ENCODE measurements around the gene UGGT1.
"Not testable (repeated sequence)": the region's sequence is repeated elsewhere in the genome, so short reads cannot be mapped to it uniquely, and the experiment has no call there.

The UGGT1 gene

DNA sequence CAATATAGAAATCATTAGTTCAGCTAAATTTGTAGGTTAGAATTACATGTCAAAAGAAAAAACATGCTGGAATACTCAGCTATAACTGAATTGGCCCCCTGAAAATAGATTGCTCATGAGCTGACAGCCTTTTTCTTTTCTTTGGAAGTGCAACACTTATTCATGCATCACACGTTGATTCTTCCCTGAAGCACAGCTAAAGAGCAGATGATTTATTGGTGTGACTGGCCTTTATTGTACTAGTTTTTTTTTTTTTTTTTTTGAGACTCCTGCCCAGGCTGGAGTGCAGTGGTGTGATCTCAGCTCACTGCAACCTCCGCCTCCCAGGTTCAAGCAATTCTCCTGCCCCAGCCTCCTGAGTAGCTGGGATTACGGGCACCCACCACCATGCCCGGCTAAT, 83.1 kb downstream of the UGGT1 start:
- DNase-seq: not testable (repeated sequence)

DNA sequence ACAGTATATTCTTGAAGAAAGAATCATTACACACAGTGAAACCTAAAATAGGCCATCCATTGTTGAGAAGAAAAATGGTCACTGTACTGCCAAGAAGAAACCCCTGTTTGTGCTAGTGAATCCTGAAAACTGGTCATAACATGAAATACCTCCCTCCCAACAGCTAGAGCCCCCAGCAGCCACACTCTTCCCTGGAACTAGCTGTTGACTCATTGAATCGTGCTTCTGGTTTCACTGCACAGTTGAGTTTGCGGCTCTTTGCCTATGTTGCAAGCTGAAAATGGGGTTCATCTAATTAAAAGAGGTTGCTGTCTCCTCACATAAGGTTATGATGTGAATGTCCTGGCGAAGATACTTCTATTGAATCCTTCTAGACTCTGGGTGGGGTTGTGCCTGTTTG, 86.3 kb downstream of the UGGT1 start:
- no peak for DNase-seq

DNA sequence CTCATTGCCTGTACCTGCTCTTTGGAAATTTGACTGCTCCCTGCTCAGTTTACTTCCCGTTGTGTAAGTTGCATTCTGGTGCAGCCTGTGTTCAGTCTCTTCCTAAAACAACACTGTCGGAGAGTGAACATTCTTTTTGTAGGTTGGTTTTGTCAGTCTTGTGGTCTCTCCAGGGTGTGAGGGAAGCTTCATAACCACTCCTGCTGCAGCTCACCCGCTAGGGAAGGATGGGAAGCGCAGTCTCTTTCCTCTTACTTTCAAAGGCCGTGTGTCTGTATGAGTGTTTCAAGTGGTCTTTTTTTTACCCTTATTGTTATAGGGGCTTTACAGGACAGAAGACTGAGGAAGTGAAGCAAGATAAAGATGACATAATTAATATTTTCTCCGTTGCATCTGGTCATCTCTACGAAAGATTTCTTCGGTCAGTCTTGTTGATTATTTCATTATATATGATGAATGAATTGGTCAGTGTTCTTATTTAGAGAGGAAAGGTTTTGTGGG, 87.2 kb downstream of the UGGT1 start:
- no peak for DNase-seq

DNA sequence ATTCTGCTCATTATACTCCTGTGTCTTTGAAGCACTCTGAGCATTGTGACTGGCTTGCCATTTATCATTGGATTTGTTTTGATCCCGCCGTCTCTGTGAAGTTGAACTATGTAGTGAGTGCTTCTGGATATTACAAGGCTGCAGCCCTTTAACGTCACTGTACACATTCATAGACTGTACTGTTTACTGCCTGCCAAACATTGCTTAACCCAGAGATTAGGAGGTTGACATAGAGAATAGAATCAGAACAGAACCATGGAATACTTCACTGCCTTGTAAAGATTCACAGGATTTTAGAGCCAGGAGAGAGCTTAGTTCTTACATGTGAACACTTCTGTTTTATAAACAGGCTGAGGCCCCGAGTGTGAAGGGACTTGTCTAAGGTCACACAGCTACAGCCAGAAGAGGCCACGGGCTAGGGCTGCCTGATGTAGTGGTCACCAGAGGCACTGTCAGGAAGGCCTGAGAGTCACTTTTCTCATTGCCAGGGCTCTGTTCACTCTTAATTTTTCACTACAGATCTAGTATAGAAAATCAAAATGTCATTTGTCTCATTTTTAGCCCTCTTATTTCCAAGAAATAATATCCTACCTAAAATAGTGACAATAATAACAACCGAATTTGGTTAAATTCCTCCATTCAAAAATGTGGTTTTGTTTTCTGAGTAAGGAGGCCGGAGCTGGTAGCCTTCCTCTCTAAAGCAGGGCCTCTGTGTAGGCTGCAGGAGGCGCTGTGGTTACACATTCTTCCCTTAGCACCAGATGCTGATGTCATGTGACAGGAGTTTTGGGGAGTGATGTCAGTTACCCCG, 87.9 kb downstream of the UGGT1 start:
- peak; percentile 66 to 74 for DNase-seq

DNA sequence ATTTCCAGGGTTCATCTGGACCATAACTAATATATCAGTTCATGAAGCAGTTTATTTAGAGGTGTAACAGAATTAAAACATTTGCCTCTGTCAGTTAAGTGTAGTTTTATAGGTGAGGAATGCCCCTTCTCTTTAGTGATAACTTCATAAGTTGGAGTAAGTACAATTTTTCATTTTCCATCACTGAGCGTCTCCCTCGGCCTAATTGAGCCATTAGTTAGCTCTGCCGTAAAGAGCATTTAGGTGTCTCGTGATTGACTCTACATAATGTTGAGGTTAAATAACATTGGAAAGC, 88.4 kb downstream of the UGGT1 start:
- DNase-seq: no peak

DNA sequence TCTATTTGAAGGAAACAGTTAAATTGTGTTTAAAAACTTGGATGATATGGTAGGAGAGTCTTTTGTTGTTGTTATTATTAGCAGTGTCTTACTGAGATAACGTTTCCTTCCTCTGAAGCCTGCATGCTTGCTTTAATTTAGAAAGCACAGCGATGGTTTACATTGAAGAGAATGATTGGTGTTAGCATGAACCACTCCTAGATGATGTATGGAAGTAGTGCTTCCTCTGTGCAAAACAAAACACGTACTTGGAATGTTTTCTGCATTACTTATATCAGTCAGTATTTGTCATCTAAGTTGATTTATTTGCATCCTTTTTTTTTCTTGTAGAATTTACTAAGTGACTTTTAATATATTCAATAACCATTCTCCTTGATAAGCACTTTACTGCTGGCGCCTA, 89.0 kb downstream of the UGGT1 start:
- no peak for DNase-seq

DNA sequence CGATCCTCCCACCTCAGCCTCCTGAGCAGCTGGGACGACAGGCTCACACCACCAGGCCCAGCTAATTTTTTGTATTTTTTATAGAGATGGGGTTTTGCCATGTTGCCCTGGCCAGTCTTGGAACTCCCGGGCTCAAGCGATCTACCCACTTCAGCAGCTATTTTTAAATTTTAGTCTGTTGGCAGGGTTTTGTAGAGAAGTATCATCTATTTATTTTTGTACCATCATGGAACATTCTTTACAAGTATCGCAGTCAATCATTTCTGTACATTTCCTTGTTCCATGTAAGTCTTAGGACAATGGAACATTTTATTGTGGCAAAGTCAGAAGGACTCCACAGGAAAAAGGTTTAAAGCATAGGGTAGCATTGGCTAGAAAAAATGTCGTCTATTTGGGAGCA, 94.6 kb downstream of the UGGT1 start:
- no peak for DNase-seq

DNA sequence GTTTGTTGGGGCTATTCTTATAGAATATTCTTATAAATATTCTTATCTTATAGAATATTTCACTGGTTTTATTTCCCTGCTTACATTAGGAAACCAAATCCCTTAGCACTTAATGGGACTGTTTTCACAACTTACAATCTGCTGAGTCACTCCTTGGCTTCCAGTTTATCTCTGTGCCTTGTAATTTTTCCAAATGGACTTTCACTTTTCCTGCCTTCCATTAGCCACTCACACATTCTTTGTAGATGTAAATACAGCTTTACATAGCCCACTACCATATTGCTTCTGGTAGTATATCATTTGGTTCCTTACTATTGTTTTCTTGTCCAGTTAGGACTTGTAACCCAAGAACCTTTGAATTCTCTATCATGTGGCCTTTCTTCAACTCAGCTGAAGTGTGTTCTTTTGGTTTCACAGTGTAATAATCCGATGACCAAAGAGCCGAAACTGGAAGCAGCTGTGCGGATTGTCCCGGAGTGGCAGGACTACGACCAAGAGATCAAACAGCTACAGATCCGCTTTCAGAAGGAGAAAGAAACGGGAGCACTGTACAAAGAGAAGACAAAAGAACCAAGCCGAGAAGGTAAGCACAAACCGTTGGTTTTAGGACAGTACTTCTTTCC, 96.1 kb downstream of the UGGT1 start:
- DNase-seq: no peak

DNA sequence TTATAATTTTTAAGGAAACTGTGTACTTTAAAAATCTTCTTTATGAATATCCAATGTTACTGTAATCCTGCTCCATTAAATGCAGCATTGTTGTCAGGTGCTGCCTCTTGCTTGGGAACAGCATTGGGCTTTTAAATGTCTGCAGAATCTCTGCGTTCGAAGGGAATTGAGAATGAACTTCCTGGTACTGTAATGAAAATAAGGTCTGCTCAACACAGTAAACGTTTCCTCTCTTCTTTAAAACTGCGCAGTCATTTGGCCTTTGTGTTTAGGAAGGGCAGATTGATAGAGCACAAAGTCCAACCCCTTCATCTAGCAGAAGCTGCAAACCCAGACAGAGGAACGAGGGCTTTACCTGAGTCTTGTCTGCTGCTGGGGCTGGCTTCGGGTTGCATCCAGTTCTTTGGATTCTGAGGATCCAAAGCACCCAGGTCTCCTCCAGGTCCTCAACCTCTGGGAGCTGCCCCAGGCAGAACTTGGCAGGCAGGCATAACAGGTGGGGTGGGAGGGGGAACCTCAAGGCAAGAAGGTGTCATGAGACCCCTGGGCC, 104.5 kb downstream of the UGGT1 start:
- DNase-seq: peak; percentile 15 to 16

DNA sequence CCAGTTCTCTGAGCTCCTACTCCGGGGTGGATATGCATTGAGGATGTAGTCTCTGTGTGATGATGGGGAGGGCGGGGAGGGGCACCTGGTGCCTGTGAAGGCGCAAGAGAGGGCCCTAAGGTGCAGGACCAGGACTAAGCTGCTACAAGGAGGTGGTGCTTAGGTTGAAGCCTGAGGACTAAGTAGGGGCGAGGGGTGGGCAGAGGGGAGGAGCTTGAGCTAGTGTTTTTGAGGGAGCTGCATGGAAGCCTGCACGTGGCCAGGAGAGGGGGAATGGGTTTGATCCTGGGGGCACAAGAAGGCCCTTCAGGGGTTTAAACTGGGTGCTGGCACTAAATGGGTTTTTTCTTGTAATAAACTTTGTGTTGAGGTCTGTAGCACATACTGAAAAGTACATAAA, 105.0 kb downstream of the UGGT1 start:
- no peak for DNase-seq

DNA sequence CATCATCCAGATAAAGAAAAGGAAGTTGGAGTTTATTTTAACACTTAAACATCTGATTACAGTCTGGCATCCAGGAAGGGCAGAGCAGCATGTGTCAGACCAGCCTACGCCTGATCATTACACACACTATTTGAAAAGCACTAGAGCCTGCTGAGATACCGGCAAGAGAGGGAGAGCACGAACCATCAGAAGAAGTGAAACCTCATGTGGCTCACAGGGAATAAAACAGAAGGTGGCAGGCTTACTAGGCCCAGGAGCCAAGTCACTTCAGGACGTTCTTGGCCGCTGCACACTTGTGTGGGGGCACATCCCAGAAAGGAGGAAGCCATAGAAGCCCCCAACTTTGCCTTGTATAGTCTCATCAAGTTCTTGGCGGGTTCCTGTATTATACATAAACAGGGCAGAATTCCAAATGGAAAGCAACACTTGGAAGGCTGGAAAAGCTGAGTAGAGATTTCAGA, 105.5 kb downstream of the UGGT1 start:
- DNase-seq: peak; percentile 59 to 74

DNA sequence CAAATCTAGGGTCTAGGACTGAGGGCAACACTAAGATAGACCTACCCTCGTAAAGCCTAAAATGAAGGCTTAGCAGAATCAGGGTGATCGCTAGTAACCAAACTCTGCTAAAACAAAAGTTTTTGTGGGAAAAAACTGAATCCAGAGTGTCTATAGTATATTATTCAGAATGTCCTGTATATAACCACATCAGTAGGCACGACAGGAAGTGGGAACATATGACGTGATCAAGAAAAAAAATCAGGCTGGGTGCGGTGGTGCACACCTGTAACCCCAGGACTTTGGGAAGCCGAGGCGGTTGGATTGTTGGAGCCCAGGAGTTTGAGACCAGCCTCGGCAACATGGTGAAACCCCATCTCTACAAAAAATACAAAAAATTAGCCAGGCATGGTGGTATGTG, 106.1 kb downstream of the UGGT1 start:
- no peak for DNase-seq

DNA sequence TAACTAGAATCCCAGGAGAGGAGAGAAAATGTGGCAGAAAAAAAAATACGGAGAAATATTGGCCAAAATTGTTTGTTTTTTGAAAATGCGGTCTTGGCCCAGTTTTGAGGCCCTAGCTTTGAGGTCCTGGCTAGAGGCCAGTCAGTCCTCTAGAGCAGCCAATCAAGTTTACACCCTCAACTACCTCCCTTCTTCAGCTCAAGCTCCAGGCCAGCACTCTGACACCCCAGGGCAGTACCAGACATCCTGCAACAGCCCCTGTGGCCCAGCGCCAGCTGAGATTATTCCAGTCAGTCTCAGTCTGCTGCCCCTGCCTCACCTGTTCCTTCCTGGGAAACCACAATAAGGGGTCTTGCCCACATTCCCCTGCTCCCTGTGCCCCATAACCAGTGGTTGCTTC, 107.7 kb downstream of the UGGT1 start:
- DNase-seq: no peak

DNA sequence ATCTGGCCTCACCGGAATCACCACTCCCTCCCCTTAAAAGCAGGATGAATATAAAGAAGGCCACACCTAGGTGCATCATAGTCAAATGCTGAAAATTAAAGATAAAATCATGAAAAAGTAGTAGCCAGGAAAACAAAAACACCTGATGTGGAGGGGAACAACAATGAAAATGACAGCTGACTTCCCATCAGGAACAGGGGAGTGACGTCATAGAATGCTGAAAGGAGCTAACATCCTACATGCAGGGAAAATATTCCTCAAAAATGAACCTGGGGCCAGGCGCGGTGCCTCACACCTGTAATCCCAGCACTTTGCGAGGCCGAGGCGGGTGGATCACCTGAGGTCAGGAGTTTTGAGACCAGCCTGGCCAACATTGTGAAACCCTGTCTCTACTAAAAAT, 108.1 kb downstream of the UGGT1 start:
- DNase-seq: no peak

DNA sequence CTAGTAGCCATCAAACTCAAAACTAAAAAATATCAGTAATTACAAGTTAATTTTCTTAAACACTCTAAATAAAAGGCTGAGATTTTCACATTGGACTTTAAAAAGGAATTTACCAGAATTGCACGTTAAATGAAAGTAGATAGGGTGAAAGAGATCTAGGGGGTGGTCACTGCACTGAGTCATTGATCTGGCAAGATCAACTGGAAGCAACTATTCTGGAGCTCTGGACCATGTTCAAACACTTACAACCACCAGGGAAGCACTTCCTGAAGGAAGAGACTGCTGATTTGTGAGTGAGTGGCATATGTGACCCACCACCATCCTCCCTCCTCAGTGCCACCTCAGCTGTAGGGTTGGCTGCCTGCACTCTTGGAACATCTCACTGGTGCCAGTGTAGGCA, 111.8 kb downstream of the UGGT1 start:
- DNase-seq: no peak

DNA sequence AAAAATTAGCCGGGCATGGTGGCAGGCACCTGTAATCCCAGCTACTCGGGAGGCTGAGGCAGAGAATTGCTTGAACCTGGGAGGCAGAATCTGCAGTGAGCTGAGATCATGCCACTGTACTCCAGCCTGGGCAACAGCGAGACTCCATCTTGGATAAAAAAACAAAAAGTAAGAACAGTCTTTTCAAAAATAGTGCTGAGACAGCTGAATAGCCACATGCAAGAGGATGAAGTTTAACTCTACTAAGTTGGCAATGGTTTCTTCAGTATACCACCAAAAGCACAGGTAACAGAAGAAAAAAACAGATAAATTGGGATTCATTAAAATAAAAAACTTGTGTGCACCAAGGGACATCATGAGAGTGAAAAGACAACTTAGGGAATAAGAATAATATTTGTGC, 115.2 kb downstream of the UGGT1 start:
- no peak for DNase-seq

DNA sequence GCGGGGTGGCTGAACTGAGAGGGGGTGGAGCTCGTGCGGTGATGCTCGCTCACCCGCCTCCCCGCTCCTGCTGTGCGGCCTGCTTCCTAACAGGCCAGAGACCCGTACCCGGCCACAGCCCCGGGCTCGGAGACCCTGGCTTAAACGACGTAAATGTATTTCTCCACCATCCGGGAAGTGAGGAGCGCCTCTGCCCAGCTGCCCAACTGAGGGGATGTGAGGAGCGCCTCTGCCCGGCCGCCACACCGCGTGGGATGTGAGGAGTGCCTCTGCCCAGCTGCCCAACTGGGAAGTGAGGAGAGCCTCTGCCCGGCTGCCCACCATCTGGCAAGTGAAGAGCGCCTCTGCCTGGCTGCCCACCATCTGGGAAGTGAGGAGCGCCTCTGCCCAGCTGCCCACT, 117.0 kb downstream of the UGGT1 start:
- no peak for DNase-seq

DNA sequence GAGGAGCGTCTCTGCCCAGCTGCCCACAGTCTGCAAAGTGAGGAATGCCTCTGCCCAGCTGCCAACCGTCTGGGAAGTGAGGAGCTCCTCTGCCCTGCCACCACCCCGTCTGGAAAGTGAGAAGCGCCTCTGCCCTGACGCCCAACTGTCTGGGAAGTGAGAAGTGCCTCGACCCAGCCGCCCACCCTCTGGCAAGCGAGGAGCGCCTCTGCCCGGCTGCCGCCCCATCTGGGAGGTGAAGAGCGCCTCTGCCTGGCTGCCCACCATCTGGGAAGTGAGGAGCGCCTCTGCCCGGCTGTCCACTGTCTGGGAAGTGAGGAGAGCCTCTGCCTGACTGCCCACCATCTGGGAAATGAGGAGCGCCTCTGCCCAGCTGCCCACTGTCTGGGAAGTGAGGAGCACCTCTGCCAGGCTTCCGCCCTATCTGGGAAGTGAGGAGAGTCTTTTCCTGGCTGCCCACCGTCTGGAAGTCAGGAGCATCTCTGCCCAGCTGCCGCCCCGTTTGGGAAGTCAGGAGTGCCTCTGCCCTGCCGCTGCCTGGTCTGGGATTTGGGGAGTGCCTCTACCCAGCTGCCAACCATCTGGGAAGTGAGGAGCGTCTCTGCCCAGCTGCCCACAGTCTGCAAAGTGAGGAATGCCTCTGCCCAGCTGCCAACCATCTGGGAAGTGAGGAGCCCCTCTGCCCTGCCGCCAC, 117.8 kb downstream of the UGGT1 start:
- not testable (repeated sequence) for DNase-seq

DNA sequence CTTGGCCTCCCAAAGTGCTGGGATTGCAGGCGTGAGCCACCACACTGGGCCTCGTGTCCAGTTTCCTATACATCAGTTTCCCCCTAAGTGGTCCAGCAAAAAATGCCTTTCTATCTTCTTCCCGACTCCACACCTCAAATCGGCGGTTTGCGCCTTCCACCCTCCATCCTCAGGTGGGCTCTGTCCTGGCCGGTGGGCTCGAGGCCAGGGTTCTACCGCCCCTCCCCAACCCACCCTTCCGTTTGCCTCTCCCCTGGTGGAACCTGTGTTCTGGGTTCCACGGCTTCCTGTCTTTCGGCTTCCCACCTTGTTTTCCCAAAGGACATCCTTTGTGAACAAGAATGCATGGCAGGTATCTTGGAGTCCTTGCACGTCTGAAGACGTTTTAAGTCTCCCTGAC, 123.3 kb downstream of the UGGT1 start:
- DNase-seq: no peak

DNA sequence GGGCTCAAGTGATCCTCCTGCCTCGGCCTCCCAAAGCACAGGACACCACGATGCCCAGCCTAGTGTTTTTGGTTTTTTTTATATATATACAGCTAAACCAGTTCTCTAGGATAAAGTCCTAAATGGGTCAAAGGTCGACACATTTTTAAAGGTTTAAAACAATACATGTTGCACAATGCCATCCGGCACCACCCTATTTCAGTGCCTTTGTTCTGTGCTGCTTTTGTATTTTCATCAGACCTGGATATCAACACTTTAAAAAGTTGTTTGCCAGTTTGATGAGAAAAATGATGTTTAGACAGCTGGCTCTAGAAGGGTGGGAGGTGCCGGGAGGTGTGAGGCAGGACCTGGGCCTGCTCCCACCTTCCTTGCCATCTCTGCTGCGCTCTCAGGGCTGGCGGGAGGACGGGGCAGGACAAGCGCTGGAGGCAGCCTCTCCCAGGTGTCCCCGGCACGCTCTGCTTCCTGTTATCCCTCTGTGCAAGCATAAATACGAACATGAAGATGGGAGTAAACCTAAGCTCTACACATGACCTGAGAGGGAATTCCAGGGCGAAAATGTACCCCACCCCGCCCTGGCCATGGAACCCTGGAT, 124.0 kb downstream of the UGGT1 start:
- no peak for DNase-seq

DNA sequence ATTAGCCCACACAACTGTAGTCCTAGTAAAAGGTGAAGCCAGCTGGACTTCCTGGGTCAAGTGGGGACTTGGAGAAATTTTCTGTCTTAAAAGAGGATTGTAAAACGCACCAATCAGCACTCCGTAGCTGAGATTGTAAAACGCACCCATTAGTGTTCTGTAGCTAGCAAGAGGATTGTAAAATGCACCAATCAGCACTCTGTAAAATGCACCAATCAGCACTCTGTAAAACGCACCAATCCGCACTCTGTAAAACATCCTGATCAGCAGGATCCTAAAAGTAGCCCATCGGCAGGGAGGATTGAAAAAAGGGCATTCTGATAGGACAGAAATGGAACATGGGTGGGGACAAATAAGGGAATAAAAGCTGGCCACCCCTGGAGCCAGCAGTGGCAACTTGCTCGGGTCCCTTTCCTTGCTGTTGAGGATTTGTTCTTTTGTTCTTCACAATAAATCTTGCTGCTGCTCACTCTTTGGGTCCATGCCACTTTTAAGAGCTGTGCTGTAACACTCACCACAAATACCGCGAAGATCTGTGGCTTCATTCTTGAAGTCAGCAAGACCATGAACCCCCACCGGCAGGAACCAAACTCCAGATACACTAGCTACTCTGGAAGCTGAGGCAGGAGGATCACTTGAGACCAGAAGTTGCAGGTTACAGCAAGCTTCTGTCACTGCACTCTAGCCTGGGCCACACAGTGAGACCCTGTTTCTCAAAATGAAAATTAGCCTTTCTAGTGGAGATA, 125.1 kb downstream of the UGGT1 start:
- no peak for DNase-seq

DNA sequence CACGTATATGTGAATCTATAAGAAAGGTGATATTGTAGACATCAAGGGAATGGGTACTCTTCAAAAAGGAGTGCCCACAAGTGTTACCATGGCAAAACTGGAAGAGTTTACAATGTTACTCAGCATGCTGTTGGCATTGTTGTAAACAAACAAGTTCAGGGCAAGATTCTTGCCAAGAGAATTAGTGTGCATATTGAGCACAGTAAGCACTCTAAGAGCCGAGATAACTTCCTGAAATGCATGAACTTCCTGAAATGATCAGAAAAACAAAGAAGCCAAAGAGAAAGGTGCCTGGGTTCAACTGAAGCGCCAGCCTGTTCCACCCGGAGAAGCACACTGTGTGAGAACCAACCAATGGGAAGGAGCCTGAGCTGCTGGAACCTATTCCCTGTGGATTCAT, 126.7 kb downstream of the UGGT1 start:
- DNase-seq: peak; percentile 57 to 71

All from inflammatory macrophage (primary cell).